Activated CD8-positive, alpha-beta memory T cell treated with anti-CD3 and anti-CD28 coated beads, Interleukin-2, amount 50 U/mL, for 1 hour (primary cell): ENCODE results near the gene LDOC1.
"Not testable (repeated sequence)": the region's sequence is repeated elsewhere in the genome, so short reads cannot be mapped to it uniquely, and the experiment has no call there.

Source experiments
- DNase-seq: peaks from one replicate; pipeline ENCODE4 v3.0.0-alpha.2; 2020; ENCODE audit errors: extremely low read depth

LDOC1 gene

GRCh38 chrX:141176586-141177451 is at the start of gene LDOC1:
Gene LDOC1, minus strand, starts transcription at chrX:141177129. Its CDS starts 108 bp downstream, at chrX:141177021.
- peak; percentile 18 for DNase-seq

GRCh38 chrX:141221611-141222010 is 44.7 kb upstream of the LDOC1 start:
- no peak for DNase-seq

GRCh38 chrX:141220342-141221008 is 43.5 kb upstream of the LDOC1 start:
- DNase-seq = no peak

- DNase-seq = no peak
Measured at GRCh38 chrX:141214196-141214595, 37.3 kb upstream of the LDOC1 start.

- DNase-seq = no peak
Measured at GRCh38 chrX:141201962-141202361, 25.0 kb upstream of the LDOC1 start.

GRCh38 chrX:141188573-141188972 is 11.6 kb upstream of the LDOC1 start:
- DNase-seq = not testable (repeated sequence)

GRCh38 chrX:141185366-141185765 is 8.4 kb upstream of the LDOC1 start:
- no peak for DNase-seq

GRCh38 chrX:141183000-141183399 is 6.1 kb upstream of the LDOC1 start:
- DNase-seq = no peak

GRCh38 chrX:141180851-141181250 is 3.9 kb upstream of the LDOC1 start:
- DNase-seq = no peak

- DNase-seq = no peak
Measured at GRCh38 chrX:141175786-141176185, 1.1 kb downstream of the LDOC1 start.

GRCh38 chrX:141164406-141164805 is 12.5 kb downstream of the LDOC1 start:
- no peak for DNase-seq

GRCh38 chrX:141158084-141158483 is 18.8 kb downstream of the LDOC1 start:
- no peak for DNase-seq

- not testable (repeated sequence) for DNase-seq
Measured at GRCh38 chrX:141155231-141155630, 21.7 kb downstream of the LDOC1 start.

- DNase-seq = no peak
Measured at GRCh38 chrX:141142946-141143345, 34.0 kb downstream of the LDOC1 start.

GRCh38 chrX:141133272-141133671 is 43.7 kb downstream of the LDOC1 start:
- DNase-seq = no peak

- DNase-seq = no peak
Measured at GRCh38 chrX:141127146-141127545, 49.8 kb downstream of the LDOC1 start.
